IgD-negative memory B cell (primary cell): ENCODE measurements around the gene ZDHHC16. TPM values are rescaled to one million over a fixed set of nuclear protein-coding genes. Genes with fewer than 3 reads are reported as not detected.

Experiments used
- H3K27ac Mint-ChIP-seq, 3 donors: one replicate each; pipeline ENCODE4 v1.8.0; 2020 to 2022; ENCODE audit warnings: mild to moderate bottlenecking in 3 of 3, mixed read lengths in 3 of 3, moderate library complexity in 1 of 3
- H3K27me3 Mint-ChIP-seq: one replicate; pipeline ENCODE4 v1.8.0; 2021; ENCODE audit warnings: mixed read lengths
- H3K36me3 Mint-ChIP-seq: one replicate; pipeline ENCODE4 v1.8.0; 2020; ENCODE audit warnings: mild to moderate bottlenecking, mixed read lengths
- H3K4me1 Mint-ChIP-seq, 3 donors: one replicate each; pipeline ENCODE4 v1.8.0; 2020 to 2022; ENCODE audit warnings: mixed read lengths in 3 of 3, mild to moderate bottlenecking in 1 of 3
- H3K4me3 Mint-ChIP-seq, 4 donors: one replicate each; pipeline ENCODE4 v1.8.0; 2020 to 2022; ENCODE audit warnings: mild to moderate bottlenecking in 4 of 4, mixed read lengths in 4 of 4, moderate library complexity in 3 of 4
- H3K9me3 Mint-ChIP-seq, 3 donors: one replicate each; pipeline ENCODE4 v1.8.0; 2020 to 2021; ENCODE audit warnings: mixed read lengths in 3 of 3, mild to moderate bottlenecking in 1 of 3
- polyA plus RNA-seq: library from polyadenylated mRNA; unstranded; fragments of 300-500 nt; fragmentation: Illumina TruSeq; gene quantifications from one replicate; pipeline ENCODE4 v1.2.3, GENCODE V29; 2021

The ZDHHC16 gene
- polyA plus RNA-seq, 1 donor from 2014 or later = 23.3 TPM

- peaks cover 29% of the 10 kb centered on the region for H3K27me3 Mint-ChIP-seq
- H3K36me3 Mint-ChIP-seq = no peaks in the 10 kb centered on the region
- H3K9me3 Mint-ChIP-seq = peaks cover 0 to 2% (median 0%) of the 10 kb centered on the region in 3 donors
Measured at GRCh38 chr10:97502916-97503315, 56.9 kb downstream of the ZDHHC16 start.

GRCh38 chr10:97503406-97503805 is 57.4 kb downstream of the ZDHHC16 start:
- H3K27ac Mint-ChIP-seq = no peak overlapping the region
- H3K36me3 Mint-ChIP-seq = no peaks in the 10 kb centered on the region
- no peaks in the 10 kb centered on the region for H3K4me1 Mint-ChIP-seq

More at GRCh38 chr10:97502916-97503315, 56.9 kb downstream of the ZDHHC16 start:
- Mint-ChIP-seq H3K4me1 (peaks cover 0 to 3% (median 0%) of the 10 kb centered on the region in 3 donors), H3K4me3 (peak overlapping the region in 1 of 4 donors; percentile 12), H3K27ac (no peak overlapping the region)

GRCh38 chr10:97505152-97505551 is 59.2 kb downstream of the ZDHHC16 start:
- Mint-ChIP-seq H3K27ac (no peak overlapping the region), H3K4me3 (no peak overlapping the region), H3K36me3 (no peaks in the 10 kb centered on the region), H3K9me3 (peaks cover 0 to 2% (median 0%) of the 10 kb centered on the region in 3 donors), H3K27me3 (peaks cover 25% of the 10 kb centered on the region), H3K4me1 (no peaks in the 10 kb centered on the region)

More at GRCh38 chr10:97503406-97503805, 57.4 kb downstream of the ZDHHC16 start:
- peaks cover 0 to 2% (median 0%) of the 10 kb centered on the region in 3 donors for H3K9me3 Mint-ChIP-seq
- H3K4me3 Mint-ChIP-seq = no peak overlapping the region
- peaks cover 29% of the 10 kb centered on the region for H3K27me3 Mint-ChIP-seq

- H3K4me3 Mint-ChIP-seq = no peak overlapping the region
- H3K4me1 Mint-ChIP-seq = no peaks in the 10 kb centered on the region
- no peak overlapping the region for H3K27ac Mint-ChIP-seq
- H3K27me3 Mint-ChIP-seq = peaks cover 12% of the 10 kb centered on the region
- H3K9me3 Mint-ChIP-seq = peaks cover 0 to 2% (median 0%) of the 10 kb centered on the region in 3 donors
- H3K36me3 Mint-ChIP-seq = no peaks in the 10 kb centered on the region
Measured at GRCh38 chr10:97506199-97506991, 60.4 kb downstream of the ZDHHC16 start.

Other genes with a start within 250 kb of the ZDHHC16 start
- 7.3 TPM for gene ARHGAP19, start 153.5 kb upstream of the ZDHHC16 start, polyA plus RNA-seq
- gene FRAT1, start 126.9 kb upstream of the ZDHHC16 start, polyA plus RNA-seq = 6.2 TPM
- gene FRAT2, start 111.4 kb upstream of the ZDHHC16 start, polyA plus RNA-seq = 7.3 TPM
- 15.0 TPM for gene RRP12, start 44.8 kb upstream of the ZDHHC16 start, polyA plus RNA-seq
- gene PGAM1, start 20.0 kb upstream of the ZDHHC16 start, polyA plus RNA-seq = 192 TPM
- 60.6 TPM for gene EXOSC1, start 169 bp upstream of the ZDHHC16 start, polyA plus RNA-seq
- gene MMS19, start 52.2 kb downstream of the ZDHHC16 start, polyA plus RNA-seq = 29.1 TPM
- gene UBTD1, start 52.7 kb downstream of the ZDHHC16 start, polyA plus RNA-seq = 1.2 TPM
- not detected for gene ANKRD2, start 126.6 kb downstream of the ZDHHC16 start, polyA plus RNA-seq
- not detected for gene HOGA1, start 138.2 kb downstream of the ZDHHC16 start, polyA plus RNA-seq
- not detected for gene C10orf62, start 143.5 kb downstream of the ZDHHC16 start, polyA plus RNA-seq
- 2.1 TPM for gene MORN4, start 187.3 kb downstream of the ZDHHC16 start, polyA plus RNA-seq
- gene PI4K2A, start 194.5 kb downstream of the ZDHHC16 start, polyA plus RNA-seq = 10.0 TPM
- 3.3 TPM for gene AVPI1, start 241.1 kb downstream of the ZDHHC16 start, polyA plus RNA-seq